Superior temporal gyrus (tissue), 1 donor: ENCODE measurements around the gene OGA.

ENCODE experiments used
- DNase-seq: peaks from one replicate; pipeline ENCODE4 v3.0.0-alpha.2; 2016; ENCODE audit errors: extremely low spot score

OGA gene

DNA sequence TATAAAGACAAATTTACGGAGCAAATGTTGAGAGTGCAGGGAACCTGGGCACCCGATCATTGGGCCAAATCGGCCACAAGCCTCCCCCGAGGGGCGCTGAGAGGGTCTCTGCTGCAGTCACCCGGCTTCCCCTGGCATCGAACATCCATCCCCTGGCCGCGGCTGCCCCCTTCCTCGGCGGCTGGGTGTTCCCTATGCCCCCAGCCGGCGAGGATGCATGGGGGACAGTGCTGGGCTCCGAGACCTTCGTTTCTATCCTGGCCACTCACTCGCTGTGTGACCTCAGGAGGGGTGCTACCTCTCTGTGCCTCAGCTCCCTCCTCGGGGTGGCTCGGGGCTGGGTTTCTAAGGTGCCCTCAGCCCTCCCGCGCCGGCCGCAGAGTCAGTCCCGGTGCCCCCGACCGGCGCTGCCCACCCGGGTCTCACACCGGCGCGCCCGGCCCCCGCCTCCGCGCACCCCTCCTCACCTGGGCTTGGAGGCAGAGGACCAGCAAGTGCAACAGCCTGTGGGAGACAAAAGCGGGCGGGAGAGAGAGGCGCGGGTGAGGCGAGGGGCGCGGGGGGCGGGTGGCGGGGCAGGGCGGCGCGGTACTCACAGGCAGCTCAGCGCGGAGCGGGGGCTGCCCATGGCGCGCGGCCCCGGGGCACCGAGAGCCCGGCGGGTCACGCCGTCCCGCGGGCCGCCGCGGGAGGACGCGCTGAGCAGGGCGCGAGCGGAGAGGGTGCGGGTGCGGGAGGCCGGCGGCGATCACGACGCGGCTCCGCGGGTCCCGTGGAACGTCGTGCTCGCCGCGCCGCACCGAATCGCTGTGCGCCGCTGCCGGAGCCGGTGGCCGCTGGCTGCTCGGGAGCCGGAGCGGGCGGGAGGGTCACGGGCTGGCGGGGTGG is 42.7 kb downstream of the OGA start, which contains the start of gene FGF8:
TSS of gene FGF8 (minus strand) at position 842 of the 888 bp plus-strand sequence. CDS start at position 628, 214 bp downstream.
- DNase-seq, result no peak

GRCh38 chr10:101774589-101775272 is 43.5 kb downstream of the OGA start:
- no peak for DNase-seq

DNA sequence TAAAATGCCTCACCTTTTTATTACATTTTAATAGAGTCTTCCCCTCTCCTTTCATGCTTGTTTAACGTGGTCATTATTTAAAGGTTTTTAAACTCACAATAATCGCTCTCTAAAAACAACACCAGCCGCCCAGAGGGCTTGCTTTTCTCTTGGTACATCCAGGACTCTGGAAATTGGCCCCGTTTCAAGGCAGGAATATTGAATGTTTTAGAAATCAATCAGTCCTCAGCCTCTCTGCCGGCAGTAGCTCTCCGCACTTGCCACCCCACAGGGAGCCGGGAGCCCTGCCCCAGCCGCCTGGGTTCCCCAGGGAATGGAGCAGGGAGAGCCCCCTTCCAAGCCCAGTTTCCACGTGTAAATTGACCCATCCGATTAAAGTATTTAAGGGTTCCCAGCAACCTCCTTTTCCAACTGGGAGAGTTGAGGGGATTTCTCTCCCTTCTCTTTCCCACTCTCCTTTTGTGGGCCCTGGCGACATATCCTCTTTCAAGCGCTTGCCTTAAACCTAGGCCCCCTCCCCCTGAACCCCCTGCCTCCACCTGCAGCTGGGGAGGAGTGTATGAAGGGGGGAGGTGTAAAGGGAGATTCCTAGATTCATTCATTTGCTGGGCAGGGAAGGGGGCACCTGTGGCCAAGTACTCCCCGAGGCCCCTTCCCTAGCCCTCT is 44.2 kb downstream of the OGA start:
- no peak for DNase-seq

DNA sequence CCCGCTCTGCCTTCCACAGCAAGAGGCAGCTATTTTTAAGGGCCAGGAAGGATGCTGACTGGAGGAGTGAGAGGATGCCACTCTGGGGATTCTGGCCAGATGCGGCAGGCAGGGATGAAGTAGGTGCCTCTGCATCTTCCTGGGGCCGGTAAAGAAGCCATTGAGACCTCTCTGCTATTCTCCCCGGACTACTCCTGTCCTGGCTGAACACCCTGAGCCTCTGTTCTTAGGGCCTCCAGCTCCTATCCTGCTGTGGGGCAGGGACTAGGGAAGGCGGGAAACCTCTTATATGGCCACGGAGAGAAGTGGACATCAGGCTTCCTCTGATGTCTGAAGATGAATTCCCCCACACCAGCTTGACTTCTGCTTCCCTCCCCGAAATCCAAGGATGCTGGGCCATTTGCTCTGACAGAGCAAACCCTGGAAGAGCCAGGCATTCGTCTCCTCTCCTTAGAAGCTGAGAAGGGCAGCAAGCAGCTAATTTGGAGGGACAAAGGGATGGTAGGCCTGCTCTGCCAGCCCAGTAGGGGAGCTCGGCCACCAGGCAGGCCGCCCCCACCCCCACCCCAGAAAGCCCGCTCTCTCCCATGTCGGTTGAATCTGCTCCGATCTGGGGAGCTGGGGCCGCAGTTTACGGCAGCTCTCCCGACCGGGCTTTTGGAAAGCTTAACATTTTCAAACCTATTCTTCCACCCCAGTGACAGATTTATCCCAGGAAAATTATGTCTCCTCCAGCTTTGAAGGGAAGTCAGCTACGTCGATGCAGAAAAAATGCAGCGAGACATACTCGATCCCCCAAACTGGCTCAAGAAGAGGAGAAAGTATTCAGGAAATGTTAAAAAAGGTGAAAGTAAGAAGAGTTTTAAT is 45.1 kb downstream of the OGA start:
- DNase-seq, result peak; percentile 2

- peak; percentile 5 for DNase-seq
These were observed 46.0 kb downstream of the OGA start for GRCh38 chr10:101772017-101772894.

DNA sequence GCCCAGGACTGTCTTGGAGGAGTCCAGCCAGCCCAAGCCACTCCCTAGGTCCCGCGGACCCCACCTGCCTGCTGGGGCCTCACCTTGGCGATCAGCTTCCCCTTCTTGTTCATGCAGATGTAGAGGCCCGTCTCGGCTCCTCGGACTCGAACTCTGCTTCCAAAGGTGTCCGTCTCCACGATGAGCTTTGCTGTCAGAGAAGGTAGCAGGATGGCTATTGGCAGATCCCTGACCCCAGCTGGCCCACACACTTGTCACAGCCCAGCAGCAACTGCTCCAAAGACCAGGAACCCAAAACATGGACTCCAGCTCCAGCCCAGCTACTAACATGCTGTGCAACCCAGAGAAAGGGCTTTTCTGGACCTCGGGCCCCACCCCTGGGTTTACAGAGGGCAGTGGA is 46.9 kb downstream of the OGA start:
- no peak for DNase-seq

DNA sequence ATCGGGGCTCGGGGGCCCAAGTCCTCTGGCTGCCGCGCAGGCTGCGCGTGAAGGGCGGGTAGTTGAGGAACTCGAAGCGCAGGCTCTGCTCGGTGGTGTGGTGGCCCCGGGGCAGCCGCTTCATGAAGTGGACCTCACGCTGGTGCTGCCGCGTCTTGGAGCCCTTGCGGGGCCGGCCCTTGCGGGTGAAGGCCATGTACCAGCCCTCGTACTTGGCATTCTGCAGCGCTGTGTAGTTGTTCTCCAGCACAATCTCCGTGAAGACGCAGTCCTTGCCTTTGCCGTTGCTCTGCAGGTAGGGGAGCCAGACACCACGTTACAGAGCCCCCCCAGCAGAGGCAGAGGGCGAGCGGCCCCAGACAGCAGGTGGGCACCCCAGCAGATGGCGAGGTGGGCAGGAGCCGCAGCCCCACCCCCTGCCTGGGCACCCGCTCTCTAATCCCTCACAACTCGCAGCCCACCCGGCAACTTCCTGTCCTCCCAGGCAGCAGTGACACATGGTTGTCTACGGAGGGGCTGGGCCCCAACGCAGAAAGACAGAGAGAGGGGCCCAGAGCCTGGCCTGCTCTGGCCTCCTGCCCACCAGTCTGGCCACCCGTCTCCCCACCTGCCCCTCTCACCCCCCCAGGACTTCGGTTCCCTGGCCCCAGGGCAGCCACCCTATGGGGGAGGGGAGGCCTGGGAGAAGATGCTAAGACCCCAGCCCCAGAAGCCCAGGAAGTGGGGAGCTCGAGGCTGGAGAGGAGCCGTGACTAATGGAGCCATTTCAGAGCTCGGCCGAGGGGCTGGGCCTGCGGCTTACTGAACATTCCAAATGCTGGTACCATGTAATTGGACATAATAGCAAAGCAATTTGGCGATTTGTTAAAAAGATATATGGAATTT is 47.7 kb downstream of the OGA start:
- no peak for DNase-seq

- no peak for DNase-seq
These were observed 48.6 kb downstream of the OGA start for GRCh38 chr10:101769541-101770180.

GRCh38 chr10:101768791-101769170 is 49.5 kb downstream of the OGA start:
- DNase-seq, result no peak

DNA sequence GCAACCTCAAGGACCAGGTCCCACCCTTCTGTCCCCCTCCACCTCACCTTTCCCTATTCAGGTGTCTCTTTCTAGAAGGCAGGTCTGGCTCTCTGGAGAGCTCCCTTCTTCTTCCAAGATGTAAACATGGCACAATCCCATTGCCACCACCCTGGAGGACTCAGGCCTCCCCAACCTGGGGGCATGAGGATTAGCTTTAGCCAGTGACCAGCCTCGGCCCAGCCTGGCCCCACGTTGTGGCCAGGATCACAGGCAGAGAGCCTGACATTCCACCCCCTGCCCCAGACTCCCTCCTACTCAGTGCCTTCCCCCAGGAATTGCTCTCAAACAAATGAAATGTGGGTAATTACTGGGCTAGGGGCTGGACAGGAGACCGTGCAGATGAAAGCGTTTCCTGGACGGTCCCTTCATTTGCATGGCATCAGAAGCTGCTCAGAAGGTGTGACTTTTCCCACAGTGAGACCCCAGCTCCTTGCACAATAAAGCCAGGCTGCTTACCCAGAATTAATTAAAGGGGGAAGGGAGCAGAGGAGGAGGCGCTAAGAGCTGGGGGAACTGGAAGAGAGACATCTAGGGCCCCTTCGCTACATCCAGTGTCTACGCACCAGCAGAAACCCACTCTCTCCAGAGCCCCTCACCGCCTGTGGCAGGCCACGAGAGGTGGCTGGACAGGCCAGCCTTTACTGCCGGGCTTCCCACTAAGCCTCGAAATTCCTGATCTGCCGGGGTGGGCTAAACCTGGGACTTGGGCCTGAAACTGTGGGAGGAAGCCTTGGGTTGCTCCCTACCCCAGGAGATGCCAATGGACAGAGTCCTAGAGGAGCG is 50.1 kb downstream of the OGA start:
- no peak for DNase-seq

DNA sequence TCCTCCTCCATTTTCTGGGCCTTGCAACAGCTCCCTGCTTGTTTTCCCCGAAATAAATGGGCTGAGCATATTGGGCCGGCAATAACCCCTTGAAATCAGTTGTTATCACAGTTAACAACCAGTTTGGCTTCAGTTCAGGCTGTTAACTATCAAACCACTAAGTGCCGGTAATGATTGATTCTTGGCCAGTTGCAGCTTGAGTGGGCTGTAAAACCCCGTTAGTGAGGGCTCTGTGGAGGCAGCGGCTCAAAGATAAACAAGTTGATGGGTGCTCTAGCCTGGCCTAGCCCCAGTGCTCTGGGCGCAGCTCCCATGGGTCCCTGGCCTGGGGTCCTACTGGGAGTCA is 50.7 kb downstream of the OGA start:
- DNase-seq, result no peak

- DNase-seq, result no peak
These were observed 51.3 kb downstream of the OGA start for GRCh38 chr10:101766753-101767599.

DNA sequence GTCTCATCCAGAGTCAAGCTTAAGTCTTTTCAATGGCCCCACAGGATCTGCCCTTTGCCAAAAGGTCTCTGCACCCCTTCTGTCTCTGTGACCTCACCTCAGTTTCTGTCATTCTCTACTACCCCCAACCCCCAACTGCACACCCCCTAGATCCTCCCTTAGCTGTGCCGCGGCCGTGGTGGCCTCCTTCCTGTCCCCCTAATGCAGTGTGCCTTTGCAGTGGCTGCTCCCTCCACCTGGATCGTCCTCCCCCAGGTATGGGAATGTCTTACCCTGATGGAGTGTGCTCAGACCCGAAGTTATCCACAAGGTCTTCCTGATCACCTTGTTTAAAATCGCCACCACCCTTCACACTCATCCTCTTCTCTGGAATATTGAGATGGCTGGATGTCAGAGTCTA is 51.9 kb downstream of the OGA start:
- DNase-seq, result no peak

DNA sequence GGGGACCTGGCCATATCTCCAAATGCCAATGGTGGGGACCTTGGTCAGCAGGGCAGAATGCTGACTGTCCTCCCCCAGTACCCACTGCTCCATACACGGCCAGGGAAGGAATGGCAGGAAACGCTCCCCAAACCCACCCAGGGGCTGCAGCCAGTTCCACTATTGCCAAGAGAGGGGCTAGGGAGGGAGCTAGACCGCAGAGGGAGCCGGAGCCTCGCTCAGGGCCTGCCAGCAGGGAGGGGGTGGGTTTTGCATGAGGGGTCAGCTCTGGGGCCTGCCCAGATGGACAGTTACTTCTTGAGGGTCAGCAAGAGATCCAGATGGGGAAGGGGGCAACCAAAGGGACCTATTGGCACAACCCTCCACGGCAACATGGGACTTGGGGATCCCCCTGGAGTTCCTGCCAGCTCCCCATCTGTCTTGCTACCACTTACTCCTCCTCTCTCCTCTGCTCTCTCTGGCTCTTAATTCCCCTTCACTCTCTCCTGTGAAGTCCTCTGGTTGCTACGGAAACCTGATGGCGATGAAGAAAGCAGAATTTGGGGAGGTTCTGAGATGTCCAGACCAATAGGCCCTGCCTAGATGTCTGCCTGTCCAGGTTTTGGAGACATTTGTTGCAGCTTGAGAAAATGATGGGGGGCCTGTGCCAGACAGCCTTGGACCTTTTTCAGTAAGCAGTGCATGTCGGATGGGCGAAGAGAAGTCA is 55.0 kb downstream of the OGA start:
- no peak for DNase-seq

- no peak for DNase-seq
These were observed 55.5 kb downstream of the OGA start for GRCh38 chr10:101762736-101763135.

GRCh38 chr10:101761226-101761625 is 57.0 kb downstream of the OGA start:
- no peak for DNase-seq

DNA sequence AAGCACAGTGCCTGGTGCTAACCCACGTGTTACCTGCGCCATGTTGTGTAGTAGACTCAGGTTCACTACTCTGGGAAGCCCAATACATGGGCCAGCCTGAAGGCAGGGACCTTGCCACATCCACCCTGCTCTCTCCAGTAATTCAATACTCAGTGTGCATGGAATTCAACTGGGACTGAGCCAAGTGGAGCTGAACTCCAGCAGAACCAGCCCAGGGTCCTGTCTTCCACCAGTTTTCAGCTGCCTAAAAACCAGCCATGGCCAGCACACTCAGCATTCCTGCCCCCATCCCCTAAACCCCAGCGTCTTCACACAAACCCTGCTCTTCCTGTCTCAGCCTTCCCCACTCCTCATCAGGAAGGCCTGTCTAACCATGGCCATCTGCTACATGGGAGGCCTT is 57.7 kb downstream of the OGA start:
- DNase-seq, result no peak
